ENCODE data around the gene SLC44A3. TPM values are rescaled to one million over a fixed set of nuclear protein-coding genes. Genes with fewer than 3 reads are reported as not detected.

SLC44A3 gene
- total and polyA plus RNA-seq, 11 donors = 1.3 to 8.8 (median 5.8) TPM

GRCh38 chr1:94851571-94851970 is 31.4 kb downstream of the SLC44A3 start:
- Histone ChIP-seq H3K4me3 (no peak overlapping the region), H3K4me1 (peaks cover 0 to 47% (median 17%) of the 10 kb centered on the region in 12 donors), H3K36me3 (no peaks in the 10 kb centered on the region), H3K27ac (peak overlapping the region in 2 of 12 donors; percentile 23 to 25), H3K9me3 (no peaks in the 10 kb centered on the region), H3K27me3 (no peaks in the 10 kb centered on the region)
- intact Hi-C loops (cut with DNase I) = loop anchor here in 3 of 10 donors (2.0 to 10.0 kb wide), 4 partner anchors 63 to 383 kb away; partner anchors contain the start of genes CNN3 (in 1 of the 3) and RWDD3 (in 1 of the 3)
- DNase-seq (no peak), ATAC-seq (no peak)
- WGBS, 4 donors = 33 to 60% (median 41%) methylated on average over 1 of the region's 1 CpG
- TF ChIP-seq POLR2A (IDR thresholded peaks at IDR 0.05) = no peak

GRCh38 chr1:94852788-94853187 is 32.6 kb downstream of the SLC44A3 start:
- Histone ChIP-seq H3K4me1 (peaks cover 0 to 47% (median 17%) of the 10 kb centered on the region in 12 donors), H3K9me3 (no peaks in the 10 kb centered on the region), H3K27ac (peak overlapping the region in 1 of 12 donors; percentile 7), H3K36me3 (no peaks in the 10 kb centered on the region), H3K4me3 (no peak overlapping the region), H3K27me3 (no peaks in the 10 kb centered on the region)
- ATAC-seq (no peak), DNase-seq (no peak)
- 24 to 42% (median 28%) methylated on average over 2 of the region's 2 CpGs for WGBS, 4 donors
- TF ChIP-seq POLR2A (IDR thresholded peaks at IDR 0.05) = no peak
- peak in 4 of 12 donors; percentile 18 to 38 (median 33) for TF ChIP-seq CTCF (IDR thresholded peaks at IDR 0.05)
- intact Hi-C loops (cut with DNase I) = loop anchor here in 3 of 10 donors (10.0 kb wide), 3 partner anchors 62 to 382 kb away; partner anchors contain the start of genes CNN3 (in 1 of the 3) and RWDD3 (in 1 of the 3)

GRCh38 chr1:94854458-94855306 is 34.5 kb downstream of the SLC44A3 start:
- ATAC-seq (peak; percentile 89 to 95 (median 94)), DNase-seq (peak; percentile 84 to 90 (median 87))
- Histone ChIP-seq H3K27me3 (no peaks in the 10 kb centered on the region), H3K9me3 (no peaks in the 10 kb centered on the region), H3K27ac (peak overlapping the region in 10 of 12 donors; percentile 12 to 79 (median 70)), H3K4me3 (peak overlapping the region in 11 of 12 donors; percentile 10 to 59 (median 50)), H3K4me1 (peaks cover 0 to 43% (median 17%) of the 10 kb centered on the region in 12 donors), H3K36me3 (no peaks in the 10 kb centered on the region)
- TF ChIP-seq POLR2A (IDR thresholded peaks at IDR 0.05) (peak in 1 of 2 donors; percentile 27), CTCF (IDR thresholded peaks at IDR 0.05) (peak; percentile 79 to 97 (median 90))
- 14 to 19% (median 17%) methylated on average over 16 to 21 of the region's 21 CpGs for WGBS, 4 donors
- intact Hi-C loops (cut with DNase I) = loop anchor here (1.0 to 10.0 kb wide), 10 partner anchors 60 to 380 kb away; partner anchors contain the start of genes CNN3 (in 7 of the 10) and RWDD3 (in 1 of the 10)

GRCh38 chr1:94855307-94855700 is 35.1 kb downstream of the SLC44A3 start:
- Histone ChIP-seq H3K4me3 (no peak overlapping the region), H3K9me3 (no peaks in the 10 kb centered on the region), H3K4me1 (peaks cover 0 to 49% (median 17%) of the 10 kb centered on the region in 12 donors), H3K27me3 (no peaks in the 10 kb centered on the region), H3K27ac (peak overlapping the region in 9 of 12 donors; percentile 63 to 79 (median 72)), H3K36me3 (no peaks in the 10 kb centered on the region)
- no peak for TF ChIP-seq POLR2A (IDR thresholded peaks at IDR 0.05)
- no peak for TF ChIP-seq CTCF (IDR thresholded peaks at IDR 0.05)
- DNase-seq = no peak
- 64 to 75% (median 73%) methylated on average over 2 of the region's 2 CpGs for WGBS, 4 donors
- ATAC-seq = peak in 1 of 4 donors; percentile 4
- intact Hi-C loops (cut with DNase I) = loop anchor here (2.0 to 10.0 kb wide), 8 partner anchors 59 to 379 kb away; partner anchors contain the start of genes CNN3 (in 7 of the 10) and RWDD3 (in 1 of the 10)

Measured in heart left ventricle (tissue), 16 donors.